ENCODE results near the gene NEGR1.

The NEGR1 gene

DNA sequence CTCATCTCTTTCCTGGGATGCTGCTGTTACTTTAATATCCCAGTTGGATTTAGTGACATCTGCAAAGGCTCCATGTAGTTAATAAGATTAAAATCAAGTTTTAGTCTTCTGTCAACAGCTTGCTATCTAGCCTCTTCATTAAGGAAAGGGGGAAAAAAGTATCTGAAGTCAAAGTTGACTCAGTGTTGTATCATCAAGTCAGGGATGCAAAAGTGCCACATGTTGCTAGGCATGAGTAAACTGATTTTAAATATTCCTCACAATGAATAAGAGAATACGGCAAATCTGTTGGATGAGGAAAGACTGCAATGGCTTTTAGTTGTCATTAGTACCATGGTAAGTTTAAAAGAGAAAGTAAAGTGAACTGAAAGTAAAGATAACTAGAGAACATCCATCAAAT lies 818.3 kb downstream of the NEGR1 start:
- Histone ChIP-seq H3K36me3 (ENCODE audit: control insufficient read depth, insufficient read depth, low read length) (no peaks in the 10 kb centered on the region), H3K27me3 (replicated peaks; ENCODE audit: control insufficient read depth, insufficient read depth, low read length) (no peaks in the 10 kb centered on the region), H3K4me3 (replicated peaks; ENCODE audit: low read depth, low read length) (no peak overlapping the region)
- DNase-seq (ENCODE audit: extremely low read depth, insufficient read length) = no peak
- TF ChIP-seq, protein P1, sequence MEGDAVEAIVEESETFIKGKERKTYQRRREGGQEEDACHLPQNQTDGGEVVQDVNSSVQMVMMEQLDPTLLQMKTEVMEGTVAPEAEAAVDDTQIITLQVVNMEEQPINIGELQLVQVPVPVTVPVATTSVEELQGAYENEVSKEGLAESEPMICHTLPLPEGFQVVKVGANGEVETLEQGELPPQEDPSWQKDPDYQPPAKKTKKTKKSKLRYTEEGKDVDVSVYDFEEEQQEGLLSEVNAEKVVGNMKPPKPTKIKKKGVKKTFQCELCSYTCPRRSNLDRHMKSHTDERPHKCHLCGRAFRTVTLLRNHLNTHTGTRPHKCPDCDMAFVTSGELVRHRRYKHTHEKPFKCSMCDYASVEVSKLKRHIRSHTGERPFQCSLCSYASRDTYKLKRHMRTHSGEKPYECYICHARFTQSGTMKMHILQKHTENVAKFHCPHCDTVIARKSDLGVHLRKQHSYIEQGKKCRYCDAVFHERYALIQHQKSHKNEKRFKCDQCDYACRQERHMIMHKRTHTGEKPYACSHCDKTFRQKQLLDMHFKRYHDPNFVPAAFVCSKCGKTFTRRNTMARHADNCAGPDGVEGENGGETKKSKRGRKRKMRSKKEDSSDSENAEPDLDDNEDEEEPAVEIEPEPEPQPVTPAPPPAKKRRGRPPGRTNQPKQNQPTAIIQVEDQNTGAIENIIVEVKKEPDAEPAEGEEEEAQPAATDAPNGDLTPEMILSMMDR (IDR thresholded peaks at IDR 0.05; ENCODE audit: insufficient read depth, low read length, poor library complexity, severe bottlenecking) = no peak

DNA sequence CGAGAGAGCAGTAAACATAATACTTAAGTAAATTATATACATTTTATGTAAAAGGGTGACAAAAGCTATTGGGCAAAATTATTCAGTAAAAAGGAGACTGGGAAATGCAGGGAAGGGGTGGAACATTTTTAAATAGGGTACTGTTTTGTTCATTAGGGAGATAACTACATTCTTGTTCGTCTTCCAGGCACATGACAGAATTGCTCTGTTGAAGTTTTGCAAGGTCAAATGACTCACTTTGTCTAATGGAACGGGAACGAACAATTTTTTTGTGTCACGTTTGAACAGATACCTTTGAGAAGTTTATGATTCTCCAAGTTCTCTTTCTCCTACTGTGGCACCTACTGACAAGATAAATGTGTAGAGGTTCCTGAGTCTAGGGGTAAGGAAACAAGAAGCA lies 819.2 kb downstream of the NEGR1 start:
- Histone ChIP-seq H3K36me3 (ENCODE audit: control insufficient read depth, insufficient read depth, low read length) (no peaks in the 10 kb centered on the region), H3K27me3 (replicated peaks; ENCODE audit: control insufficient read depth, insufficient read depth, low read length) (no peaks in the 10 kb centered on the region), H3K4me3 (replicated peaks; ENCODE audit: low read depth, low read length) (no peak overlapping the region)
- no peak for DNase-seq (ENCODE audit: extremely low read depth, insufficient read length)
- TF ChIP-seq, protein P1 (IDR thresholded peaks at IDR 0.05; ENCODE audit: insufficient read depth, low read length, poor library complexity, severe bottlenecking) = no peak

DNA sequence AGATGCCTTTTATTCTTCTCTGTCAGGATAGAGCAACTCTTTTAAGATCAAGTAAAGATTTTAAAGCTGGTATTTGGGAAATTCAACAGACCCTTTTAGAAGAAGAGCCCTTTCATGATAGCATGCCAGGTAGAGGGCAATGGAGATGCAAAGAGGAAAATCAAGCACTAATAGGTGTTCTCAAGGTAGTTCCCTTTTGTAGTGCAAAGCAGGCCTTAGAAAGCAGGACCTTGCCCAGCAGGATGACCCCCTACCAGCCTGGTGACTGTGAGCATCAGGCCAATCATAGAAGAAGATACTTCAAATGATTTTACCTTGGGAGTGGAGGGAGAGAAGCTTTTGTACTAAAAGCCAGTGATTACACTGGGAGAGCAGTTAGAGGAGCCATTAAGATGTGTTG lies 820.1 kb downstream of the NEGR1 start:
- DNase-seq (ENCODE audit: extremely low read depth, insufficient read length) = no peak
- Histone ChIP-seq H3K36me3 (ENCODE audit: control insufficient read depth, insufficient read depth, low read length) (no peaks in the 10 kb centered on the region), H3K27me3 (replicated peaks; ENCODE audit: control insufficient read depth, insufficient read depth, low read length) (no peaks in the 10 kb centered on the region), H3K4me3 (replicated peaks; ENCODE audit: low read depth, low read length) (no peak overlapping the region)
- TF ChIP-seq, protein P1 (IDR thresholded peaks at IDR 0.05; ENCODE audit: insufficient read depth, low read length, poor library complexity, severe bottlenecking) = no peak

DNA sequence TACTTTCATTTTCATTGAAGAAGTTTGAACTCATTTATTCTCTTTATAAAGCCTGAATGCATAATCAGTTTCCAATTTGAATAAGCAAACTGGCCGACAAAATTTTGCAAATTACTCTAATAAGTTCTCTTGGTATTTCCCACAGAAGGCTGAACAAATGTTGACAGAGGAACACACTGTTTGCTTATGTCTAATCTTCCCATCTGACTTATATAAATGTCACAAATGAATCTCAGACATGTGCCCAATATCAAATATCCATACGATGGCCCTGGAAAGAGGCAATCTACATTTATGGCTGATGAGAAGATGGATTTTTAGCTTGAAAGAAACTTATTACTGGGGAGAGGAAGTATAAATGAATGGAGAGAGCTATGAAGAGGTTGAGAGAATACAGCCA lies 820.9 kb downstream of the NEGR1 start:
- Histone ChIP-seq H3K4me3 (replicated peaks; ENCODE audit: low read depth, low read length) (no peak overlapping the region), H3K36me3 (ENCODE audit: control insufficient read depth, insufficient read depth, low read length) (no peaks in the 10 kb centered on the region), H3K27me3 (replicated peaks; ENCODE audit: control insufficient read depth, insufficient read depth, low read length) (no peaks in the 10 kb centered on the region)
- TF ChIP-seq, protein P1 (IDR thresholded peaks at IDR 0.05; ENCODE audit: insufficient read depth, low read length, poor library complexity, severe bottlenecking) = no peak
- DNase-seq (ENCODE audit: extremely low read depth, insufficient read length) = no peak

DNA sequence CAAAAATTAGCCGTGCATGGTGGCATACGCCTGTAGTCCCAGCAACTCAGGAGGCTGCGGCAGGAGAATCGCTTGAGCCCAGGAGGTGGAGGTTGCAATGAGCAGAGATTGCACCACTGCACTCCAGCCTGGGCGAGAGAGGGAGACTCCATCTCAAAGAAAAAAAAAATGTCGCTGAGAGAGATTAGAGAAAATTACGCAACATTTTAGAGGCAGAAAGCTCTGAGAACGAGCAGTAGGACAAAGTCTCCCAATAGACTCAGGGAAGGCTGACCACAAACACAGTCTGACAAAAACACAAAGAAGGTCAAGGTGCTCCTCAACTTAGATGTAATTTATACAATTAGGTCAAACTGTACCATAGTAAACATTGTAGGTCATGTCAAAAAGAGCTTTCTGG lies 833.9 kb downstream of the NEGR1 start:
- TF ChIP-seq, protein P1 (IDR thresholded peaks at IDR 0.05; ENCODE audit: insufficient read depth, low read length, poor library complexity, severe bottlenecking) = no peak
- no peaks in the 10 kb centered on the region for H3K36me3 ChIP-seq (ENCODE audit: control insufficient read depth, insufficient read depth, low read length)
- H3K4me3 ChIP-seq (replicated peaks; ENCODE audit: low read depth, low read length) = no peak overlapping the region
- no peak for DNase-seq (ENCODE audit: extremely low read depth, insufficient read length)
- no peaks in the 10 kb centered on the region for H3K27me3 ChIP-seq (replicated peaks; ENCODE audit: control insufficient read depth, insufficient read depth, low read length)

DNA sequence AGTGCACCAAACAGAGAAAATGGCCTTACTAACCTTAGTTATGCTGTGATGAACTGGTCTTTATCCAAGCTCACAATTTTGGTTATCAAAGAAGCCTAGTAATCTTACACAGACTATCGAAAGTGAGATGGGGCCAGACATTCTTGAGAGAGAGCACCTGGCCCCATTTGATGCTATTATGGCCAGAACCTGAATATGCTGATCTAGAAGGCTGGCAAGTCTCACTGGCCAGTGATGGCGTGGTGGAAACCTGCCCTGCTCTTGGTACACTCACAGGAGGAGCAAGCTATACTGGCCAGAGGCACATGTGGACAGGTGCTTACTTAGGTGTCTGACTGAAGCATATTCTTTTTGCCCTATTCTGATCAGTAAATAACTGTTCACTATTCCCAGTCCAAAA lies 843.7 kb downstream of the NEGR1 start:
- Histone ChIP-seq H3K36me3 (ENCODE audit: control insufficient read depth, insufficient read depth, low read length) (no peaks in the 10 kb centered on the region), H3K4me3 (replicated peaks; ENCODE audit: low read depth, low read length) (no peak overlapping the region), H3K27me3 (replicated peaks; ENCODE audit: control insufficient read depth, insufficient read depth, low read length) (no peaks in the 10 kb centered on the region)
- no peak for DNase-seq (ENCODE audit: extremely low read depth, insufficient read length)
- TF ChIP-seq, protein P1 (IDR thresholded peaks at IDR 0.05; ENCODE audit: insufficient read depth, low read length, poor library complexity, severe bottlenecking) = no peak
